ENCODE measurements around the gene MOB2.

MOB2 gene

GRCh38 chr11:1445741-1446445 is 40.7 kb downstream of the MOB2 start:
- Mint-ChIP-seq H3K27me3 (ENCODE audit: low read depth, poor library complexity) (no peaks in the 10 kb centered on the region), H3K27ac (no peak overlapping the region), H3K9me3 (no peaks in the 10 kb centered on the region), H3K4me1 (no peaks in the 10 kb centered on the region), H3K36me3 (ENCODE audit: low read depth) (no peaks in the 10 kb centered on the region), H3K4me3 (no peak overlapping the region)
- no peak for TF ChIP-seq CTCF (IDR thresholded peaks at IDR 0.05)
- no peak for DNase-seq

- H3K27me3 Mint-ChIP-seq (ENCODE audit: low read depth, poor library complexity): no peaks in the 10 kb centered on the region
- no peak for DNase-seq
- H3K4me3 Mint-ChIP-seq: no peak overlapping the region
- no peak overlapping the region for H3K27ac Mint-ChIP-seq
- no peak for TF ChIP-seq CTCF (IDR thresholded peaks at IDR 0.05)
- no peaks in the 10 kb centered on the region for H3K36me3 Mint-ChIP-seq (ENCODE audit: low read depth)
- H3K4me1 Mint-ChIP-seq: no peaks in the 10 kb centered on the region
- no peaks in the 10 kb centered on the region for H3K9me3 Mint-ChIP-seq
Observed at GRCh38 chr11:1444823-1445422, 41.7 kb downstream of the MOB2 start.

- Mint-ChIP-seq H3K27ac (no peak overlapping the region), H3K4me1 (no peaks in the 10 kb centered on the region), H3K27me3 (ENCODE audit: low read depth, poor library complexity) (no peaks in the 10 kb centered on the region), H3K9me3 (no peaks in the 10 kb centered on the region), H3K4me3 (no peak overlapping the region), H3K36me3 (ENCODE audit: low read depth) (no peaks in the 10 kb centered on the region)
- TF ChIP-seq CTCF (IDR thresholded peaks at IDR 0.05): no peak
- DNase-seq: no peak
Observed at GRCh38 chr11:1444321-1444720, 42.3 kb downstream of the MOB2 start.

- H3K27me3 Mint-ChIP-seq (ENCODE audit: low read depth, poor library complexity): no peaks in the 10 kb centered on the region
- H3K4me3 Mint-ChIP-seq: no peak overlapping the region
- H3K27ac Mint-ChIP-seq: no peak overlapping the region
- H3K4me1 Mint-ChIP-seq: no peaks in the 10 kb centered on the region
- TF ChIP-seq CTCF (IDR thresholded peaks at IDR 0.05): no peak
- no peak for DNase-seq
- no peaks in the 10 kb centered on the region for H3K36me3 Mint-ChIP-seq (ENCODE audit: low read depth)
- H3K9me3 Mint-ChIP-seq: no peaks in the 10 kb centered on the region
Observed at GRCh38 chr11:1443737-1444136, 42.8 kb downstream of the MOB2 start.

- no peak overlapping the region for H3K4me3 Mint-ChIP-seq
- no peaks in the 10 kb centered on the region for H3K27me3 Mint-ChIP-seq (ENCODE audit: low read depth, poor library complexity)
- no peak for DNase-seq
- no peak for TF ChIP-seq CTCF (IDR thresholded peaks at IDR 0.05)
- no peaks in the 10 kb centered on the region for H3K36me3 Mint-ChIP-seq (ENCODE audit: low read depth)
- H3K9me3 Mint-ChIP-seq: no peaks in the 10 kb centered on the region
- H3K4me1 Mint-ChIP-seq: no peaks in the 10 kb centered on the region
- no peak overlapping the region for H3K27ac Mint-ChIP-seq
Observed at GRCh38 chr11:1442807-1443366, 43.7 kb downstream of the MOB2 start.

- no peaks in the 10 kb centered on the region for H3K4me1 Mint-ChIP-seq
- no peak for TF ChIP-seq CTCF (IDR thresholded peaks at IDR 0.05)
- H3K9me3 Mint-ChIP-seq: no peaks in the 10 kb centered on the region
- peak; percentile 40 for DNase-seq
- no peaks in the 10 kb centered on the region for H3K36me3 Mint-ChIP-seq (ENCODE audit: low read depth)
- H3K27ac Mint-ChIP-seq: no peak overlapping the region
- no peaks in the 10 kb centered on the region for H3K27me3 Mint-ChIP-seq (ENCODE audit: low read depth, poor library complexity)
- H3K4me3 Mint-ChIP-seq: no peak overlapping the region
Observed at GRCh38 chr11:1442163-1442562, 44.4 kb downstream of the MOB2 start.
